SW 1271 (cell line): Measurements from ENCODE around the gene FAM180A.
"Not testable (repeated sequence)": the region's sequence is repeated elsewhere in the genome, so short reads cannot be mapped to it uniquely, and the experiment has no call there.

Experiments used
- DNase-seq, 2 experiments: peaks; one replicate each; lab custom pipeline; 2025; lab: John Stamatoyannopoulos, UW

FAM180A gene

DNA sequence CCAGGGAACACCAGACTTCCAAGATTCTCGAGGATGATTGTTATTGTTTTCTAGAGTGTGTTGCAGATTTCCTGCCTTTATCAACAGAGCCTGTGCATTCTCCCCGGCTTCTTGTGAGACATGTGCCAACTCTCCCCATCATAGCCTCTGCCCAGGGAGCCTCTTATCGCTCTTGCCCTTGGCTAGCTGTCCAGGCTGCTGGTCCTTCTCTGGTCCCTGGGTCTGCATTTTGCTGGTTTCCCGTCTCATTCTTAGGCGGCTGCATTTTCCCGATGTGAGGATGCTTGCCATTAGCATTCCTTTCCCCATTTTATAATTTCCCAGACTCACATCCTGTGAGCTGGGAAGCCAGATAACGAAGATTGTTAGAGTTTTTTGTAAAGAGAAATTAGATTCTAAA, 35.8 kb downstream of the FAM180A start:
- DNase-seq: no peak

DNA sequence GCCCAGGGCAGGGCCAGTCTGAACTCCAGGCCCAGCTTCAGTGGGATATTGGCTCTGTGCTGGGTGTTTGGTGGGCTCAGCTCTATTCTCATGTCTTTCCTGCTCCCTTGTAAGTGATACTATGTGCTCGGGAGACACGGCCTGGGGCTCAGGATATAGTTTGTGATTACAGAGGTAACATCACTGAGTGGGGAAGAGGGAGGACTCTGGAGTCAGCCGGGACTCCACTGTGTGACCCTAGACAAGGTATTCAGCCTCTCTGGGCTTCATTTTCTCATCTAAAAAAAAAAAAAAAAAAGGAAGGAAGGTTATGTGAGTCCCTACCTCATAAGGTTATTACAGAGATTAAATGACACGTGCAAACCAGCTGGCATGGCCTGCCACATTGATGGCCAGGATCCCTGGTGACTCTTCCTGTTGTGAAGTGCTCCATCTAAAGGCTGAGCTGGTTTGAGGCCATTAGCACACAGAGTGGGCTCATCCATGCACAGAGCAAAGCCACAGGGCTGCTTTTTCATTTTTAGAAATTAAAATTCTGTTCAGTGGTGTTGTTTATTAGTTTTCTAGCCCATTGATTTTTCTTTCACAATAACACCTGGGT, 36.3 kb downstream of the FAM180A start:
- no peak for DNase-seq

DNA sequence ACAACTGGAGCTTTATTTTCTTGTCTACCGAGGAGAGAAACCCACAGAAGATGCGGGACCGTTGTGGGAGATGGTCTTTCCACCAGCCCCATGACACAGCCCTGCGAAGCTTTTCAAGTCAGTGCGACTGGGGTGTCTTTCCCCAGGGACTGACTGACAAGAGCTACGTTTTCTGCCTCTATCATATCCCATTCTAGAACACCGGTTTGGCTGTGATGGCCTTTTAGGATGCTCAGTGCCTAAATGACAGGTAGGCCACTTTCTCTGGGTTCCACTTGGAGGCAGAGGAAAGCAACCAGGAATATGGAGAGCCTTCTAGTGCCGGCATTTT, 37.5 kb downstream of the FAM180A start:
- DNase-seq: no peak

DNA sequence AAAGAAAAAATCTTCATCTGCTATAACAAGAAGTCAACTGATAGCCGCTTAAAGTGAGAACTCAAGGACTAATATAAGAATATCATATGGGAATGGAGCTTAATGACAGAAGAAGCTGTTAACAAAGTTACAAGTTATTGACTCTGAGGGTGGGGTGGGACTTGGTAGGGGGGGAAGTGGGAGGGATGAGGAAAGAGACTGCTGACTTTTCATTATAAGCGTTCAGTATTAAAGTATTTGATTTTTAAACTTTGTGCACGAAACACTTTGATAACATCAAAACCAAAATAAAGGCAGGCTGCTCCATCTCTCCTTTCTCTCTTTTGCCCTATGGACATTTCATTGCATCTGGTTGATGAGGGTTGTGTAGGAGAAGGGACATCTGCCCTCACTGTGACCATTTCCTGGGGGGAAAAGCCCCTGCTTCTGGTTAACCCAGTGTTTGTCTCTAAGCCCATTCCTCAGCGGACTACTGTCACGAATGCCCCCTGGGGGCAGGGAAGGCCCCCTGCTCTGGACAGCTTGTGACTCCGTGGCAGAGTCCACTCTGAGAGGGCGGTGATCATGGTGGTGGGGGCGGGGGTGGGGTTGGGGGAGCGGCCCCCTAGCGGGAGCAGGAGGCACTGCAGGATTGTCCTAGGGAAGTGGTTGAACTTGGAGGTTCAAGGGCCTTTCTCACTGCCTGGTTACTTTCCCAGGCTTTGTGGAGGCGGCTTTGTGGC, 38.0 kb downstream of the FAM180A start:
- peak in 1 of 2 experiments; percentile 7 for DNase-seq

DNA sequence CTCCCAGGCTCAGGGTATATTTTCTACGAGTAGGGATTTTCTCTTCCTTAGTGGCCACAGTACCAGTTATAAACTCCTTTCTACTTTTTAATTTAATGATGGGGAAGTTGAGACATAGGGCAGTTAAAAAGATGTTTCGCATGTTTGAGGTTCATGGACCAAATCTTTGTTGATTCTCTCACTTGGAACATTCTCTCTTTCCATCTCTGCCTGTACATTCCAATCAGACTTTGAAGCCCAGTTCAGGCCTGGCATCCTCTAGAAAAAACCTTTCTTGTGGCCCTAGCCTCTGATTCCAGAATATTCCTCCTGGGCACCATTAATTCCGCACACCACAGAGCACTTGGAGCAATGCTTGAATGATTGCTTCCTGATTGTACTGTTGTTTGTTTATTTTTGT, 39.1 kb downstream of the FAM180A start:
- no peak for DNase-seq

DNA sequence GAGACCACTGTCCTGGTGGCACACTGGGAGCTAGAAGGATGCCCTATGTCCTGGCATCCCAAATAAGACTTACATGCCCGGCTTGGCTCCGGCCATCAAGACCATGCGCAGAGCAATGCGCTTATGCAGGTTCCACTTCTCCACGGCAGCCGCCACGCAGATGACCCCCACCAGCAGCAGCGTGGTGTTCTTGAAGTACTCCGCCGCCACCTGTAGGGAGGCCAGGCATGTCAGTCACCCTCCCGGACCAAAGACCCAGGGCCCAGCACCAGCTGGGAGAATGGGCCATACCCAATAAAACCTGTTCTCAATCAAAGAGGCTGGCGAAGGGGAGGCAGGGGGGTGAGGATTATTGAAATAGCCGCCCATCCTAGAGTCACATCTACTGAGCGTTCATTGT, 40.6 kb downstream of the FAM180A start:
- DNase-seq: no peak

DNA sequence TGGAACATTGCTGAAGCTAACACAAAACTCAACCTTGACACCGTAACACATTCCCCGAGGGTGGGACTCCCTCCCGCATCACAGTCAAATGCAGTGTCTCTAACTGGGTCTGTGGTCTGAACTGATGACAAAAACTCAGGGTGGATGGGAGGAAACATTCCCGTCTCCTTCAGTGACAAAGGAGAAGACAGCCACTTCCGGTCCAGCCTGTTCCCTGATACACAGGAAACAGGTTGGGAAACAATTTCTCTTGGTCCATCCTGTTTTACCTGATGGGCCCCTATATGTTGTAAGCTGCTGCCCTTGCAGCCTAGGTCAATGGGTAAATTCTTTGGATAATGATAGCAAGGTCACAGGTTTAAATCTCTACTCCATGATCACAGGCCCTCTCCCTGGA, 41.0 kb downstream of the FAM180A start:
- no peak for DNase-seq

DNA sequence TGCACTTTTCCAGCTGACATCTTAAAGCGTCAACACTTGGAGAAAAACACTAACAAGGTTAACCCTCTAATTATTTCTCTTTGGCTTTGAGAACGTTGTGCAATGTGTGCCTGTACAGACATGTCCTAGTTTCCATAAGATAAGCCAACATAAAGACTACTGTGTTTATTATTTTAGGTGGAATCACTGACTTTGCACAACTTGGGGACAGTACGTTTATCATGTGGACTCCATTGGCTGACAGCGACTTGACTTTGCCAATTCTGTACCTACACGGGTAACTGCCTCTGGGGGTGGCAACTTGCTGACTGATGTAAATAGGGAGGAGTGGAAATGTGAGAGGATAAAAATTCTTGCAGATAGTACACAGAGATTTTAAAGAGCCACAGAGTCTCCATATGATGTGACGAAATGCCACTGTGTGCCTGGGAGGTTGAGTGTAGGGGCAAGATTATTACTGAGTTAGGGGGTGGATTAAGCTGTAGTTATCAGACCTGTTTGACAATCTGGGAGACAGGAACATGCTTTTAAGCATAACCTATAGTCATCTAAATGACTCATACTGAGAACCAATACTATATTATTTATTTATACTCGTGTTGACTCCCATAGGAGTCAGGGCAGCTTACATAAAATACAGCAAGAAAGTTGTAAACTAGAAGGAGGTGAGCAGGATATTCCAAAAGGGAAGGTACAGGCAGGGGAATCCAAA, 41.6 kb downstream of the FAM180A start:
- no peak for DNase-seq

DNA sequence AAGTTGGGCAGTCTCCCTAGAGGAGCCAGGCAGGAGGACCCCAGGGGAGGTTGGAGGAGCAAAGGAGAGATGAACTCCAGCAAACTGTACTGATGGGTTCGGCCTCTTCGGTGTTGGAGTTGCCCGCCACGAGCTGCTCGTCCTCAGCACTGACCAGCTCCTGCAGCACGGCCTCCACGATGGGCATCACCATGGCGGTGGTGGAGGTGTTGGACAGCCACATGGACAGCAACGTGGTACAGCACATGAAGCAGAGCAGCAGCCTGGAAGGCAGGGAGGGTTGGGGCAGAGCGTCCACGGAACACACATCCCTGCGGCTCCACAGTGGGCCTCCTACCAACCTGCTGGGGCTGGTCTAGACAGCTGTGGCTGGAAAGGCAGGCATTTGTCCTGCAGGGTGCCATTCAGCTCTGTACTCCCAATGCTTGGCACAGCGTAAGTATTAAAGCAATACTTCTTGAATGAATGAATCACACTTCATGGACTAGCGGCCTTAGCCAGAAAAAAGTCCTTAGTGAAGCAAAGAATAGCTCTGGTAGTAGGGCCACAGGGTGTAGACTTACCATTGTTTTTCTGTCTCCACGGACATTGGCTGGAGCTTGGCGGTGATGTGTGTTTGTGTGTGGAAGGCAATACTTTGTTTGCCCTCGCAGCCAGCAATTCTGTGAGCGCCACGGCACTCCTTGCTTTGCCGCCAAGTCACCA, 42.4 kb downstream of the FAM180A start:
- DNase-seq: no peak

DNA sequence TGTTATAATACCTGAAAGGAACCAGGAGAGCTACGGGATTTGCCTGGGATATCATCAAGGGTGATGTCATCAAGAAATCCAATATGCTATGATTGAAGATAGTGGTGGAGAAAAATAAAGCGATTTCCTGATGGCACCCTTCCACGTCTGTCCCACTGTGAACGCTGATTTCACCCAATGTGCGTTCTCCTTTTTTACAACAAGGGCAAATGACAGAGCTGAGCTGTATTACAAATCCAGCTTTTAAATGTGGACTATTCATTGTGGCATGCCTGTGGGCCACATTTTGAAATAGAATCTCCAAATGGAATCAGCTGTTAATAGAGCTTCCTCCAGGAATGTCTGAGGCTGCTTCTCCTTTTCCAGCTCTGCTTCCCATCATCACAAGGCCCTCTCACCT, 43.9 kb downstream of the FAM180A start:
- DNase-seq: no peak

DNA sequence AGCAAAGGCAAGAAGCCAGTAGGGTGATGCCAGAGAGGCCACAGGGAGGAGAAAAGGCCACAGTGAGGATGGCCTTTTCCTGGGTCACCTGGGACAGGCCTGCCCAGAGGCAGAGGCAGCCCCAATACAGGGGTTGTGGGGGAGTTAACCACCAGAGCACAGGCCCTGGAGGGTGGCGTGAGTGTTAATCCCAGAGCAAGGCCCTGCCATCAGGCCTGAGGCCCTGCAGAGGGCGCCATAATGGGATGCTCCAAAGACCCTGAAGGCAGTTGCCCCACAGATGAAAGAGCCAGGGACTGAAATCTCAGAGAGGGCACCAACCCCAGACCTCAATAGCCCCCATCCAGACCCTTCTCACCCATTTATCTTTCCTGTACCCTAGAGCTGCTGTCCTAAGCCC, 44.5 kb downstream of the FAM180A start:
- DNase-seq: no peak

DNA sequence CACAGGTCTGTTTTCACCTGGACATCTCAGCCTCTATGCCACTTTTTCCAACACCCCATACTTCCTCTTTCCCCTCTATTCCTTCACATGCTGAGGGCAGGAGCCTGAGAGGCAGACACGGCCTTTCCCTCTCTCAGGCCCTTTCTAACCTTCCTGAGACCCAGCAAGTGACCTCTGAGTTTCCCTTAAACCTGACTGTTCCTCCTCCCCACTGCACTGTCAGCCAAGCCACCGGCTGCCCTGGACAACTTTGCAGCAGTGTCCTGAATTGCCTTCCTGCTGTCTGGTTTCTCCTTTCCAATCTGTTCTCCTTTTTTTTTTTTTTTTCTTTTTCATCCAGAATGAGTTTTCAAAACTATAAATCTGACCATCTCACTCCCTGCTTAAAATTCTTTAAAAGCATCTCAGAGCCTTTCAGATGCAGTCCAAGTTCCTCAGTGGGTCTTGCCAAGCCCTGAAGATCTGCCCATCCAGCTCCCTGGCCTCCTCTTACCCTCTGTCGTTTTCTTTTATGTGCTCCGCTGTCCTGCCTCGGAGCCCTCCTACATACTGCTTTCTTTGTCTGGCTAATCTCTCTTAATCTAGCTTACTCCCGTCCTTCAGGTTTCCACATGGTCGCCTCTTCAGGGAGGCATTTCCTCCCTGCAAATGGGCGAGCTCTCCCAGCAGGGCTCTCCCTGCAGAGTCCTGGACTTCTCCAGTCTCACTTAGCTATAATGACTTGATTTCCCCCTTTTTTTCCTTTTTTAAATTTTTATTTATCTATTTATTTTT, 51.1 kb downstream of the FAM180A start:
- DNase-seq: no peak

DNA sequence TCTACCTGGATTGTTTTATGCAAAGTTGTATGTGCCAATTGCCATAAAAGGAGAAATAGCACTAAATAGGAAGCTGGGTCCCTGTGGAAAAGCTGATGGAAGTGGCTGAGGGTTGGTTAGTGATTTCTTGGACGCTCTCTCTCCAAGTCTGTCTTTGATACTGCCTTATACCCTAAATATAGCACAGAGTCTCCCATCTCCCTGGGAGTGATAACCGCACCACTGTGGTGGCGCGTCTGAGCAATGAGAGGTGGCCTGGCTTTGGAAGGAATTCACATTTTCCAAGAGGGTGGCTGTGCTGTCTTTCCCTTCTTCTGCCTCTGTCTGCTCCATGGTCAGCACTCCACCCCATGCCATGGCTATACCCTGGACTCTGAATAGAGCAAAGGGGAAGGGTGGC, 55.1 kb downstream of the FAM180A start:
- DNase-seq: no peak

DNA sequence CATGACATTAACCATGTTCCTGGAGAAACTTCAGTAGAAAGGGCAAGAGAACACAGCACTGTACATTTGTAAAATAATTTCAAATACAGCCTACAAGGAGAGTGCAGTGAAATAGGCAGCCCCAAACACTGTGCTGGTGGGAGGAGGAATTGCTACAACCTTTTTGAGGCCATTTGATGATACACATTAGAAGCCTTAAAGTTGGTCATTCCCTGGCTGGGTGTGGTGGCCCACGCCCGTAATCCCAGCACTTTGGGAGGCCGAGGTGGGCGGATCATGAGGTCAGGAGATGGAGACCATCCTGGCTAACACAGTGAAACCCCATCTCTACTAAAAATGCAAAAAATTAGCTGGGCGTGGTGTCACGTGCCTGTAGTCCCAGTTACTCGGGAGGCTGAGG, 56.0 kb downstream of the FAM180A start:
- DNase-seq: not testable (repeated sequence)

DNA sequence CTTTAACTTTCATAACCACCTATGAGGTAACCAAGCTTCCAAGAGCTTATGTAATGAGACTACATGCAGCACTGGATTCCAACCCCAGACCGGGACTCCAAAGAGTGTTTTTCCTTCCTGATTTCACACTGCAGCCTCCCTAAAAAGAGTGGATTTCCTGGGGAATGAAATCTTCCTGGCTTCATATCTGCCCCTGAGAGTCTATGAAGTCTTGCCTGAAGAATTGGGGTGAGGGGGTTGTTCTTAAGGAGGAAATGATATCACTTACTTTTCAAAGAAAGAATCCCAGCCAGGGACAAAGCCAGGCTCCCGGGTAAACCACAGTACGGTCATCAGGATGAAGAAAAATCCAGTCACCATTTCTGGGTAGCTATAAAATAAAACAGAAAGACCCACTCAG, 56.6 kb downstream of the FAM180A start:
- DNase-seq: no peak

DNA sequence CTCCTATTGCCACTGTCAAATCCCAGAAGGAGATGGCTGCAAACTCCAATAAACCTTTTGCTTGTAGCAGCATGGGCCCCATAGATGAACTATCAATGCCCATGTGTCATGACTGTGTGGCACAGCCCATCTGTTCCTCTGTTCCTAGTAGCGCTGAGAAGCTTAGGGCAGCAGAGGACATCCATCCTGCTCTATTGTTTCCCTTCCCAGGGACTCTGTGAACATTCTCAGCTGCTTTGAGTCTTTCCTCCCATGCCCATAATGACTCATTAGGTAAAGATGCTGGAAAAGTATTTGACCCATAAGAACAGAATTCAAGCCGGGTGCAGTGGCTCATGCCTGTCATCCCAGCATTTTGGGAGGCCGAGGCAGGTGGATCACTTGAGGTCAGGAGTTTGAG, 58.0 kb downstream of the FAM180A start:
- DNase-seq: no peak

DNA sequence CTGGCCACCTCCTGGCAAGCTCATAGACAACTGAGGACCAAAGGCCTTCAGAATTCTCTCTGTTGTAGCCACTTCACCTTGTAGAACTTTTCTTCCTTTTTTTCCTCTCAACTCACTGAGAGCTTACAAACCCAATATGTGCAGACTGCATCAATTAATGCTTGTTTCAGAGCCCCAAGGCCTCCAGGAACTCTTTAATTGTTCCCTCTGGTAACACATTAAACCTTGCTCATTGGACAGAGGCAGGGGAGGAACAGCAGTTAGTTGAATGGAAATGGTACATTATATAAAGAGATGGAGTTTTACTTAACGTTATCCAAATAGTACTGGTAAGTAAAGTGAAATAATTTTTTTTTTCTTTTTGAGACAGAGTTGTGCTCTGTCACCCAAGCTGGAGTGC, 61.1 kb downstream of the FAM180A start:
- no peak for DNase-seq

DNA sequence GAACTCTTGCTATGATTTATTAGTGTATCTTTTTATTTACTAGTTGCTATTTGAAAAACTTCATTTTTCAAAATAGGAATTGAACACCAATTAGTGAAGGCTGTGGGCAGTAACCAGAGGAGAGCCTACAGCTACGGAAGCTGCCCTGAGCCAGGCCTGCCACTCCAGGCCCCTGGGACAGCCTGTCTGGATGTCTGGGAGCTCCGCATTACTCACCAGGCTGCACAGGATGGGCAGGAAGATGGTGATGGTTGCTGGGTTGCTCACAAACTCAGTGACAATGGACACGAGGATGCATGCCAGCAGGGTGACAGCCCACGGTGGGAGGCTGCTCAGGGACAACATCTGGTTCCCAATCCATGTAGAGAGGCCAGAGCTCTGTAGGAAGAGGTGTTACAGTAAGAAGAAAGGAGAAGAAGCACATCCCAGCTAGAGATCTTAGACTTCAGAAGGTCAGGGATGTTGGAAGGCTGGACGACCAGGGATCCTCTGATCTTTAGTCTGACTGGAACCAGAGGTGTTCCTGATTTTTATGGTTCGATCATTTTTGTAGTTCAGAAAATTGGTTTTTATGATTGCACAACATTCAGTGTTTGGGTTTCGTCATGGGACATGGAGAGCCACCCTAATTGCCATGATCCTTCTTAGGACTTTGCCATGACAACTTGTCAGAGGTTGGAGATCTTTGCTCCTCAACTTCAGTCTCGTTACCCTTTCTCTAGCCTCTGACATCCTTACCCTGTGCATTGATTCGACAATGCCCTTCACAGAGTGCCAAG, 63.1 kb downstream of the FAM180A start:
- no peak for DNase-seq

DNA sequence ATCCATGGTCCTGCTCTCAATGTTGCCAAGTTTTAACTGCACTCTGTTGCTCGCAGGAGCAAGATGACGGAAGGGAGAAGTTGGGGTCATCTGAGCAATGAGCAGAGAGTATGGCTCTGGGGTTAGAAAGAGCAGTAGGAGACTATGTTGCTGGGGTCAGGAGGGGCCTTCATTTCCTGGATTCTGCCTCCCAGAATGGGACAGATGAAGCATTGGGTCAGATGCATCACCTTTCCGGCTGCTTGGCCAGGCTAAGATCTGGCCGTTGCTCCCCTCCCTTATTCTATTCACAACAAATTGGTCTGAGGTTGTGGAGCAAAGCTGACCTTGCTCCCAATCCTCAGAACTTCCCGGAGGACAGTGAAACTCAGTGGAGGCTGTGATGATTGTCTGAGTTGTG, 63.9 kb downstream of the FAM180A start:
- DNase-seq: no peak

DNA sequence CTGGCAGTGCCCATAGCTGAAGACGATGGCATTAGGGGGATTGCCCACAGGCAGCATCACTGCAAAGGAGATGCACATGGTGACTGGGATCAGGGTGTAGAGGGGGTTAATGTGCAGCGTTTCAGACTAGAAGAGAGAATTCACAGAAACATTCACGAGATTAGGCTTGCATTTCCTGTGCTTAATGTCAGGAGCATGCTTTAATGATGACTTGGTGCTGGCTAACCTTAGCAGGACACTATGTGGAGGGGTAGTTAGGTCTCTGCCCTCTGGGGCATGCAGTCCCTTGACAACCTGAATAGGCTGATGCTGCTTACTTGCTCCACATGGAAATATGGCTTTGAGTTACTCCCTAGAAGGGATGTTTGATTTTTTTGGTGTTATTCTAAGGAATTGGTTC, 64.5 kb downstream of the FAM180A start:
- no peak for DNase-seq

DNA sequence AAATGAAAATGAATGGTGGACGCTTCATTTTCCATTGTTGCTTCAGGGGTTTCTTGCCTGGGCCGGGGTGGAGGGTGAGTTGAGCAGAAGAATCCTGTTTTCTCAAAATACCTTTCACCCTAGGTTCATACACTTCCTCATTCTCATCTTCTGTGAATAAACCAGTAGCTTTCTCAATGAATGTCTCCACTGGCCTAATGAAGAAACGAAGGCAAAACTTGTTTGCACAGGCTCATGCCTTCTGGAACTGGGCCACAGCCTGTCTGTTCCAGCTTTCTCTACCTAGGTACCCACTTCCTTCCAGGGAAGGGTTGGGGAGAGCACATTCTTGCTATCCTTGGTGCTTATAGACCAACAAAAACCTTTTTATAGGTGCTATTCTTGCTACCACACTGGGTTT, 65.0 kb downstream of the FAM180A start:
- DNase-seq: no peak
